HUES6 (cell line): ENCODE measurements around the gene ANXA11.
A peak's percentile ranks its signal among the peaks of the same experiment; 100 is the strongest.
"Not testable (repeated sequence)": the region's sequence is repeated elsewhere in the genome, so short reads cannot be mapped to it uniquely, and the experiment has no call there.

Experiments used
- H3K27ac ChIP-seq: 2 replicates; pipeline ENCODE4 v1.7.0; 2013; ENCODE audit warnings: low read depth, mild to moderate bottlenecking, low read length, inconsistent platforms
- H3K27me3 ChIP-seq: 2 replicates; pipeline ENCODE4 v1.6.1; 2013; ENCODE audit warnings: low read length; ENCODE audit not compliant: control insufficient read depth, insufficient read depth
- H3K36me3 ChIP-seq: 2 replicates; pipeline ENCODE4 v1.6.1; 2013; ENCODE audit warnings: low read length; ENCODE audit not compliant: control insufficient read depth, insufficient read depth
- H3K4me1 ChIP-seq: 2 replicates; pipeline ENCODE4 v1.6.1; 2013; ENCODE audit warnings: low read length; ENCODE audit not compliant: control insufficient read depth, insufficient read depth
- H3K4me3 ChIP-seq: 2 replicates; pipeline ENCODE4 v1.5.1; 2013; ENCODE audit warnings: low read depth, low read length
- H3K9ac ChIP-seq: one replicate; pipeline ENCODE4 v1.6.1; 2013; ENCODE audit warnings: mild to moderate bottlenecking, low read length
- H3K9me3 ChIP-seq: 2 replicates; pipeline ENCODE4 v1.6.1; 2013; ENCODE audit warnings: low read depth, low read length; ENCODE audit not compliant: control insufficient read depth, insufficient read depth

The ANXA11 gene

DNA sequence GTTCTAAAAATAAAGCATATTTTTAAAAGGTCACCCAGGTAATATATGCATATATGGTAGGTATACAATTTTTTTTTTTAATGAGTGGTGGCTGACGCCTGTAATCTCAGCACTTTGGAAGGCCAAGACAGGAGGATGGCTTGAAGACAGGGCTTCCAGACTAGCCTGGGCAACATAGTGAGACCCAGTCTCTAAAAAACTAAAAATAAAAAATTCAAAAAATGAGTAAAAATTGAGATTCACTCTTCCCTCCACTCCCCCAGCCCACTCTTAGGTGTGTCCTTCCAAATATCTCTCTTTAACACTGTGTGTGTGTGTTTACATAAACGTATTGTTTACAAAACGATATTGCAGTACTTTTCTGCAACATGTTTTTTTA, 929 bp upstream of the ANXA11 start:
- no peaks in the 10 kb centered on the region for H3K36me3 ChIP-seq
- peak overlapping the region; percentile 57; the same call in 1 of the 2 replicates for H3K4me3 ChIP-seq
- peaks cover 30% of the 10 kb centered on the region for H3K4me1 ChIP-seq
- H3K27me3 ChIP-seq = peaks cover 2% of the 10 kb centered on the region; the same call in 1 of the 2 replicates
- H3K9me3 ChIP-seq = no peaks in the 10 kb centered on the region
- H3K27ac ChIP-seq = no peak overlapping the region
- no peak overlapping the region for H3K9ac ChIP-seq

DNA sequence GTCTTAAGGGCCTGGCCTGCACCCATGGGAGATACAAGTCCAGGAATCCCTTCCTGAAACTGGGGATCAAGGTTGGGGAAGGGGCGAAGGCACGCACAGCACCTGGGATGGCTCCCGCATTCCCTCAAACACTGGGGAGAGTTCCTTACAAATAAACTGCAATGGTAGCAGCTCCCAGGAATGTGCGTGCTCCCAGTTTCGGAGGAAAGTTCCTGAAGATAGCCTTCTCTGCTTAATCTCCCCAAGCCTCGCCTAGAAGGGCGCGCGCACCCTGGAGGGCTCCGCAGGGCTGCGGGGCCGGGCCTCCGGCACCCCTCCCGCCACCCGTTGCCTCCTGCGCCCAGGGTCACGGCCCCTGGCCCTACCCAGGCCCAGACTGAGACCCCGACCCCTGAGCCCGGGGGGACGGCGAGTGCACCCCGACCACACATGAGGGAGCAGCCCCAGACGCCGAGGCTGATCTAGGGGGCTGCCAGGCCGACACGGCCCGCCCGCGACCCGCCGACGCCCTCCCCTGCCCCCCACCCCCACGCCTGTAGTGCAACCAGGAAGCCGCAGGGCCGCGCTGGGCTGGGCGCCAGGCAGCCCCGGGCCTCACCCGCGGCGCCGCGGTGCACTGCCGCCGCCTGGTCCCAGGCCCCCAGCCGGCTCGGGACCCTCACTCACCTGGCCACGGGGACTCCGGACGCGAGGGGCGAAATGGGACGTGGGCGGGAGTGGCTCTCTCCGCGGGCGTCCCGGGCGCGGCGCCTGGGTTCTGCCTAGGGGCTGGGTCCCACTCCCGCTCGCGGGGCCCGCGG, 460 bp downstream of the ANXA11 start:
- Histone ChIP-seq H3K27ac (no peak overlapping the region), H3K36me3 (0 out of 2 replicates have a peak, but pooled peaks cover 3% of the 10 kb centered on the region), H3K9ac (peak overlapping the region; percentile 81), H3K4me3 (peak overlapping the region; percentile 69), H3K9me3 (no peaks in the 10 kb centered on the region), H3K4me1 (peaks cover 32% of the 10 kb centered on the region), H3K27me3 (peaks cover 2% of the 10 kb centered on the region; the same call in 1 of the 2 replicates)

DNA sequence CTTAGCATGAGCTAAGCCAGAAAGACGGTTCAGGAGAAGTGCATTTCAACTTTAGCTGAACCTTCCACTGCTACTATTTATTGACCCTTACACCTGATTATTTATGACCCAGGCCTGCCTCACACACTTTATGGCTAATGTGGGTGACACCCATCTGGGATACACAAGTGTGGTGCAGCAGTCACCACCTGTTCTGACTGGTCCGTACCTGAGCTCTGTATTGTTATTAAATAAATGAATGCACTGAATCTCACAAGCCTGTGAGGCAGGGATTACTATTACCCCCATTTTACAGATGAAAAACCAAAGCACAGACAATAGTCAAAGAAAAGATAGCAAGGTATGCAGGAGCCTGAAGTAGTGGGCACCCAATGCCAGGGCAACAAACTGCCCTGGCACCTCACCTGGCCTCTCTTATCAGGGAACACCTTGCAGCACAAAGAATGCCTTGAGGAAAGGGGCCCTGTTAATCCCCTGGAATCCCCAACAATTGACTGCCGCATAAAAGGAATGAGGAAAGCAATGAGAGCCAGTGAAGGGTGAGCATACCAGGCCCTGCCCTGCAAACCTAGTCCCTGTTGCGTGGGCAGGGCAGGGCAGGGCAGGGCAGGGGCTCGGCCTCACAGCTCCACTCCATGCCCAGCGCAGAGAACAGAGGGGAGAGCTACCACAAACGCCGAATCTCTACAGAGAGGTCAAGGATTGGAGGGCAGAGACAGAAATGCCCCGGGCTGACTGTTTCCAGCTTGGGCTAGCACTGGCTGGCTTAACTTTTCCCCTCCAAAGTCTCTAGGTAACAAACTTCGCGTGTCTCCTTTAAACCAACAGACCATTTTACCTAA, 1.3 kb downstream of the ANXA11 start:
- no peaks in the 10 kb centered on the region for H3K9me3 ChIP-seq
- 0 out of 2 replicates have a peak, but pooled peaks cover 3% of the 10 kb centered on the region for H3K36me3 ChIP-seq
- H3K27ac ChIP-seq = no peak overlapping the region
- H3K4me3 ChIP-seq = peak overlapping the region; percentile 69
- H3K9ac ChIP-seq = peak overlapping the region; percentile 81
- peaks cover 2% of the 10 kb centered on the region; the same call in 1 of the 2 replicates for H3K27me3 ChIP-seq
- H3K4me1 ChIP-seq = peaks cover 35% of the 10 kb centered on the region

DNA sequence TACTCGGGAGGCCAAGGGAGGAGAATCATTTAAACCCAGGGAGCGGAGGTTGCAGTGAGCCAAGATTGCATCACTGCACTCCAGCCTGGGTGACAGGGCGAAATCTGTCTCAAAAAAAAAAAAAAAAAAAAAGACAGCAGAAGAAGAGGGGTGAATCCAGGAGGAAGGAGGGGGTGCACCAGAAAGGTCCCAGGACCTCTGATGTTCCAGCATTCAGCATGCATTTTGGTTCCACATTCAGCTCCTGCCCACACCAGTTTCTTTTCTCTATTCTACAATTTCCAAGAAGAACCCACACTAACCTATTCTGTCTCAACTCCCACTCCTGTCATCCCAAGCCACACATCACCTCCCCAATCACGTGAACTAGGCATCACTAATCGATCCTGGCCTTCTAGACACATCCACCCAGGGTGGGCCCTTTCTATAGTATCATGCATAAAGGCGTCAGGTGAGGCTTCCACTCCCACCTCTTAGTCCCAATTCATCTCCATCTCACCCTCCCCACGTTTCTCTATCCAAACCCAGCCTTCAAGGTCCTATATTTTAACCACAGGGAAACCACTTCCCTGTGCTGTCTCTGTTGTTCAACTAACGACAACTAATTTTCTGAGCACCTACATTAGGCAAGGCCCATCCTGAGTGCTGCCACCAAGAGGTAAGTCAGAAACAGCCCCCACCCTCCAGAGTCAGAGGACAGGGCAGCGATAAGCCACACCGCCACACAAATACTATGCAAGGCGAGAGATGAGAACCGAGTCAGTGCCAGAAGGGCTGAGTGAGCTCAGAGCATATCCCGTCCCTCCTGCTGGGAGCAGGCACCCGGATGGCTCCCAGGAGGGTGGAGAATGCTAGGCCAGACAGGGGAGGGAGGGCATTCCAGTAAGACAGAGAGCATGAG, 2.2 kb downstream of the ANXA11 start:
- Histone ChIP-seq H3K27ac (no peak overlapping the region), H3K27me3 (peaks cover 2% of the 10 kb centered on the region; the same call in 1 of the 2 replicates), H3K9me3 (no peaks in the 10 kb centered on the region), H3K36me3 (0 out of 2 replicates have a peak, but pooled peaks cover 3% of the 10 kb centered on the region), H3K4me3 (peak overlapping the region; percentile 69), H3K9ac (no peak overlapping the region), H3K4me1 (peaks cover 36% of the 10 kb centered on the region)

DNA sequence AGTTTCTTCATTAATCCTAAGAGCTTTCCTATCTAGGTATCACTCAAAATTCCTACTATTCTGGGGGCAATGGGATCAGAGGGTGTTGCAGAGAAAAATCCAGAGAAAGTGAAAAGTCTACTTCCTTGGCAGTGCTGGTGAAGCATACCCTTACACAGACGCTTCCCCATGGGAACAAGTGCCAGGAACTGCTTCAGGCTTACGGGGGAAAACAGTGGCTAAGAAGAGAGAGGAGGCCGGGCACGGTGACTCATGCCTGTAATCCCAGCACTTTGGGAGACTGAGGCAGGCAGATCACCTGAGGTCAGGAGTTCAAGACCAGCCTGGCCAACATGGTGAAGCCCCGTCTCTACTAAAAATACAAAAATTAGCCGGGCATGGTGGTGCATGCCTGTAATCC, 2.8 kb downstream of the ANXA11 start:
- not testable (repeated sequence) for H3K27me3 ChIP-seq, H3K36me3 ChIP-seq, H3K4me3 ChIP-seq, H3K27ac ChIP-seq, H3K9ac ChIP-seq, H3K9me3 ChIP-seq
- H3K4me1 ChIP-seq = peaks cover 33% of the 10 kb centered on the region

DNA sequence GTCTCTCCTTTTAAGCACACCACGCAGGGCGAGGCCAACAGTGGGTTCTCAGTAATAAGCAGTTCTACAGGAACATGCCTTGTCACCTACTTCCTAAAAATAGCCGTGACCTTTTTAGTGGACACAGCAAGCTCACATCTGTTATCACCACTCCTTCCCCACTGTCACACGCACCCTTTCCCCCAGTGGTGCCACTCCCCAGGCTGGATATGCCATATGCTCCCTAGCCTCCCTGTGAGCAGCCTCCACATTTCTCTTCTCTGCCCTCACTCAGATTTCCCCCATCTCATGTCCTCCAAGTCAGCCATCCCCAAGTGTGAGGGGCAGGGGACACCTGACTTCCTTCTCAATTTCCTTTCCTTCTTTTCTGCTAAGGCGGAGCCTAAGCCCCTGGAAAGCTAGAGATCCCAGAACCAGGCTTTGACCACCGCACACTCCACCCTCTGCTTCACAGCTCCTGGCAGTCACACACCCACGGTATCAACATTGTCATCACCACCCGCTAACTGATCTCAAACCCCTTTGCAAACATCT, 3.7 kb downstream of the ANXA11 start:
- H3K4me3 ChIP-seq = no peak overlapping the region
- H3K4me1 ChIP-seq = peaks cover 37% of the 10 kb centered on the region
- no peaks in the 10 kb centered on the region for H3K9me3 ChIP-seq
- no peak overlapping the region for H3K27ac ChIP-seq
- 0 out of 2 replicates have a peak, but pooled peaks cover 3% of the 10 kb centered on the region for H3K36me3 ChIP-seq
- no peak overlapping the region for H3K9ac ChIP-seq
- peaks cover 2% of the 10 kb centered on the region; the same call in 1 of the 2 replicates for H3K27me3 ChIP-seq

DNA sequence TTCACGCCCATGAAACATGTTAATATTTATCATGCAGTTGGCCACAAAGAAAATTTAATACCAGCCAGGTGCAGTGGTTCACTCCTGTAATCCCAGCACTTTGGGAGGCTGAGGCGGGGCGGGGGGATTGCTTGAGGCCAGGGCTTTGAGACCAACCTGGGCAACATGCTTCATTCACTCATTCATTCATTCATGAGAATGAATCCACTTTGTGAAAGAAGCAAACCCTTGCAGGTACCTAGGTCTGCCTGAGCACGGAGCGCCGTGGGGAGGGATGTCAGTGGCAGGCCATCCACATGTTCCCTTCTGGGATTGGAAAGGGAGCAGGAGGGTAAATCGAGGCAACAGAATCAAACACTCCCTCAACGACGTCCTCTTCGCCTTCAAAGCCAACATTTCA, 4.7 kb downstream of the ANXA11 start:
- no peak overlapping the region for H3K4me3 ChIP-seq
- peaks cover 33% of the 10 kb centered on the region for H3K4me1 ChIP-seq
- no peak overlapping the region for H3K27ac ChIP-seq
- H3K9me3 ChIP-seq = no peaks in the 10 kb centered on the region
- no peak overlapping the region for H3K9ac ChIP-seq
- H3K27me3 ChIP-seq = no peaks in the 10 kb centered on the region
- 0 out of 2 replicates have a peak, but pooled peaks cover 3% of the 10 kb centered on the region for H3K36me3 ChIP-seq

DNA sequence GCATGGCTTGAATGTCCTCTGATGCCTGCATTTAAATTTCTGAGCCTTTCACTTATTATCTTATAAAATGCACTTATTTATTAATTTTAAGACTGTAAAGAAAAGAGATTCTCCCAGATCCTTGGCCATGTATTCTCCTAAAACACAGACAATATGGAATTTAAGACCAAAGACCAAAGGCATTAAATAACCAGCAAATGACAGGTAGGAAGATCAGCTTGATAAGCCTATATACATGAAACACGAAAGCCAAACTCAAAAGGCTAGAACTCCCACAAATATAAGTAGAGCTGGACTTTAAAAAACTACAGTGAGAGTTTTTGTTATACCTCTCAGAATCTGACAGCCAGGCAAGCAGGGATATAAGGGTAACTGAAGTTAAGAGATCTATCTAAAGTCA, 5.1 kb downstream of the ANXA11 start:
- no peaks in the 10 kb centered on the region for H3K27me3 ChIP-seq
- H3K27ac ChIP-seq = no peak overlapping the region
- H3K4me1 ChIP-seq = peaks cover 32% of the 10 kb centered on the region
- no peak overlapping the region for H3K9ac ChIP-seq
- H3K9me3 ChIP-seq = no peaks in the 10 kb centered on the region
- H3K36me3 ChIP-seq = 0 out of 2 replicates have a peak, but pooled peaks cover 3% of the 10 kb centered on the region
- H3K4me3 ChIP-seq = no peak overlapping the region

DNA sequence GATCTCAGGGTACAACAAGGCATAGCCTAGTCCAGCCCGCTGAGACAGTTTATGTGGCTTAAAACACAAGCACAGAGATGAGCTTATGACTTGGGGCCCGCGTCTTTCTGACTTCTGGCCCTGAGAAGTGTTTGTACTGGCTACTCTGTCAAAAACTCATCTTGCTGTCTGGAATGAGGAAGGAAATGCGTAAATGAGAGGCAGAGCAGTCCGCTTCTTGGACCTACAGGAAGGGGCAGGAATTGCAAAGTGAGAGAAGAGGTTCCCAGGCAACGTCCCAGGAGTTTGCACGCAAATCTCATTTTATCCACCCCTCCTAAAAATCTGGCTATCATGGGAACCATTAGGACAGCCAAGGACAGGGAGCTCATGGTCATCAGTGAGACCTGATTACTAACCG, 5.5 kb downstream of the ANXA11 start:
- Histone ChIP-seq H3K27ac (no peak overlapping the region), H3K9me3 (no peaks in the 10 kb centered on the region), H3K4me3 (no peak overlapping the region), H3K27me3 (no peaks in the 10 kb centered on the region), H3K4me1 (peaks cover 36% of the 10 kb centered on the region), H3K9ac (no peak overlapping the region), H3K36me3 (0 out of 2 replicates have a peak, but pooled peaks cover 3% of the 10 kb centered on the region)
